Gastroesophageal sphincter (tissue), 3 donors: ENCODE data around the gene RBPJ.
"Not testable (repeated sequence)": the region's sequence is repeated elsewhere in the genome, so short reads cannot be mapped to it uniquely, and the experiment has no call there.

ENCODE experiments used
- CTCF ChIP-seq, 4 experiments: fragments of 200-600 bp in 2 of 4; fragments of 450-650 bp in 2 of 4; sonication (generic) in 1 of 4; IDR thresholded peaks; one replicate each; pipeline ENCODE4 v1.5.1; 2017 to 2019; ENCODE audit warnings: antibody characterized with exemption in 4 of 4, mild to moderate bottlenecking in 2 of 4, moderate library complexity in 2 of 4
- POLR2A ChIP-seq, 2 donors: fragments of 450-650 bp; IDR thresholded peaks; one replicate each; pipeline ENCODE4 v1.6.1; 2017; ENCODE audit warnings: antibody characterized with exemption in 2 of 2, mild to moderate bottlenecking in 2 of 2, moderate library complexity in 1 of 2
- POLR2AphosphoS5 ChIP-seq: sonication (generic); formaldehyde crosslinking; IDR thresholded peaks from one replicate; pipeline ENCODE4 v1.6.1; 2017; ENCODE audit warnings: antibody characterized with exemption

GRCh38 chr4:26402017-26402416 lies 81.2 kb downstream of the RBPJ start:
- TF ChIP-seq POLR2AphosphoS5; POLR2A (IDR thresholded peaks at IDR 0.05); CTCF (IDR thresholded peaks at IDR 0.05): not testable (repeated sequence)
